Measurements from ENCODE around the gene PQBP1.

DNA sequence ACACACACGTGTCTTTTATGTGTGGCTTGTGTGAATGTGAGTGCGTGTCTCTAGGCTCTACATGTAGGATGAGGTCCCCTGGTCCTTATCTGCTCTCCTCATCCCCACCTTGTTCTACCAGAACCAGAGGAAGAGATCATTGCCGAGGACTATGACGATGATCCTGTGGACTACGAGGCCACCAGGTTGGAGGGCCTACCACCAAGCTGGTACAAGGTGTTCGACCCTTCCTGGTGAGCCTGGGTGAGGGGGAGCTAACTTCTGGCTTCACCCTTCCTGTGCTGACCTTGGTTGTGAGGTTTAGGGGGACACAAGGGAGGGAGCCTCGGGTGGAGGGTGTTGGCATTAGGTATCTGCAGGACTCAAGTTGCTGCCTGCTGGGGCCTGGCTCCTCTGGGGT is 3.3 kb downstream of the PQBP1 start:
- TF ChIP-seq CTCF (IDR thresholded peaks at IDR 0.05) (no peak), POLR2A (IDR thresholded peaks at IDR 0.05) (no peak)

Data from thyroid gland (tissue), 4 donors.